ENCODE results near the gene FCHSD2. TPM values are rescaled to one million over a fixed set of nuclear protein-coding genes. Genes with fewer than 3 reads are reported as not detected.

The FCHSD2 gene
- total RNA-seq, 1 donor from 2014 or later: 69.5 TPM

DNA sequence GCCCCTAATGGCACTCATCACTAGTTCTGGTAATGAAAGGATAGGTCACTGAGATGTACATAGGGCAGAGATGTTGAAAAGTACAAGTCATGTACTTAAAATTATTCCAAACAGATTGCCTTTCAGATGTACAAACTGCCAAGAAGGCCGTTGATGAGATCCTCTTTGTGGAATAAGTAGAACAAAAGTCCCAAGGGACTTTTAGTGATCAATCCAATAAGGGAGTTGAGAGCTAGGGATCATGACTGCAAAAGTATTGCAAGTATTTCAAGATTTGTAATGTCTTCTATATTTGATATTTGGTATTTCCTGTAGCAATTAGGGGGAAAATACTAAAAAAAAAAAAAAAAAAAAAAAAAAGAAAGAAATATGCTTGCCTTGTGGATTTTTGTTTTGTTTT is 245.7 kb downstream of the FCHSD2 start:
- peaks cover 5% of the 10 kb centered on the region for H3K4me1 Mint-ChIP-seq (ENCODE audit: low read depth)
- no peak for TF ChIP-seq CTCF (IDR thresholded peaks at IDR 0.05)
- no peak for DNase-seq (ENCODE audit: low spot score)
- no peaks in the 10 kb centered on the region for H3K27me3 Mint-ChIP-seq (ENCODE audit: low read depth)
- peaks cover 9% of the 10 kb centered on the region for H3K36me3 Mint-ChIP-seq (ENCODE audit: low read depth)
- no peak overlapping the region for H3K27ac Mint-ChIP-seq (ENCODE audit: unreplicated experiment)
- H3K9me3 Mint-ChIP-seq (ENCODE audit: low read depth): no peaks in the 10 kb centered on the region
- no peak overlapping the region for H3K4me3 Mint-ChIP-seq (ENCODE audit: unreplicated experiment)

- no peak for TF ChIP-seq CTCF (IDR thresholded peaks at IDR 0.05)
- DNase-seq (ENCODE audit: low spot score): no peak
- Mint-ChIP-seq H3K4me1 (ENCODE audit: low read depth) (peaks cover 4% of the 10 kb centered on the region), H3K27me3 (ENCODE audit: low read depth) (no peaks in the 10 kb centered on the region), H3K36me3 (ENCODE audit: low read depth) (peaks cover 17% of the 10 kb centered on the region), H3K9me3 (ENCODE audit: low read depth) (no peaks in the 10 kb centered on the region), H3K4me3 (ENCODE audit: unreplicated experiment) (no peak overlapping the region), H3K27ac (ENCODE audit: unreplicated experiment) (no peak overlapping the region)
These were observed 251.2 kb downstream of the FCHSD2 start for GRCh38 chr11:72890881-72891280.

GRCh38 chr11:72886619-72887018 is 255.5 kb downstream of the FCHSD2 start:
- Mint-ChIP-seq H3K36me3 (ENCODE audit: low read depth) (peaks cover 24% of the 10 kb centered on the region), H3K9me3 (ENCODE audit: low read depth) (peaks cover under 1% of the 10 kb centered on the region), H3K4me1 (ENCODE audit: low read depth) (peaks cover 4% of the 10 kb centered on the region), H3K27ac (ENCODE audit: unreplicated experiment) (peak overlapping the region; percentile 1), H3K4me3 (ENCODE audit: unreplicated experiment) (no peak overlapping the region), H3K27me3 (ENCODE audit: low read depth) (no peaks in the 10 kb centered on the region)
- TF ChIP-seq CTCF (IDR thresholded peaks at IDR 0.05): no peak
- no peak for DNase-seq (ENCODE audit: low spot score)

- H3K36me3 Mint-ChIP-seq (ENCODE audit: low read depth): peaks cover 30% of the 10 kb centered on the region
- H3K27me3 Mint-ChIP-seq (ENCODE audit: low read depth): no peaks in the 10 kb centered on the region
- no peak overlapping the region for H3K4me3 Mint-ChIP-seq (ENCODE audit: unreplicated experiment)
- TF ChIP-seq CTCF (IDR thresholded peaks at IDR 0.05): no peak
- H3K27ac Mint-ChIP-seq (ENCODE audit: unreplicated experiment): peak overlapping the region; percentile 1
- H3K9me3 Mint-ChIP-seq (ENCODE audit: low read depth): peaks cover 5% of the 10 kb centered on the region
- peaks cover 4% of the 10 kb centered on the region for H3K4me1 Mint-ChIP-seq (ENCODE audit: low read depth)
- DNase-seq (ENCODE audit: low spot score): no peak
These were observed 256.1 kb downstream of the FCHSD2 start for GRCh38 chr11:72885749-72886609.

DNA sequence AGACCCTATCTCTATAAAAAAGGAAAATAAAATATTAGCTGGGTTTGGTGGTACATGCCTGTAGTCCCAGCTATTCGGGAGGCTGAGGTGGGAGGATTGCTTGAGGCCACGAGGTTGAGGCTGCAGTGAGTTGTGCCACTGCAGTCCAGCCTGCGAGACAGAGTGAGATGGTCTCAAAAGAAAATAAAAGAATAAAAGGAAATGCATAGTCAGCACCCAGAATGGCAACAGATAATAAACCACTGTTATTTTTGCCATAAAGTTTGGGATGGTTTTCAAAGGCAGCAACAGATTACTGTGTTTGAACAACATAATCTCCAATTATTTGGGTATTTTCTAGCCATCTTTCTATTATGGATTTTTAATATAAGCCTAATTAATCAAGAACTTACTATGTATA is 266.0 kb downstream of the FCHSD2 start:
- H3K4me1 Mint-ChIP-seq (ENCODE audit: low read depth): peaks cover 12% of the 10 kb centered on the region
- DNase-seq (ENCODE audit: low spot score): no peak
- no peaks in the 10 kb centered on the region for H3K27me3 Mint-ChIP-seq (ENCODE audit: low read depth)
- no peak overlapping the region for H3K4me3 Mint-ChIP-seq (ENCODE audit: unreplicated experiment)
- TF ChIP-seq CTCF (IDR thresholded peaks at IDR 0.05): no peak
- H3K9me3 Mint-ChIP-seq (ENCODE audit: low read depth): peaks cover 2% of the 10 kb centered on the region
- H3K36me3 Mint-ChIP-seq (ENCODE audit: low read depth): peaks cover 18% of the 10 kb centered on the region
- no peak overlapping the region for H3K27ac Mint-ChIP-seq (ENCODE audit: unreplicated experiment)
